ENCODE results near the gene JAZF1.

DNA sequence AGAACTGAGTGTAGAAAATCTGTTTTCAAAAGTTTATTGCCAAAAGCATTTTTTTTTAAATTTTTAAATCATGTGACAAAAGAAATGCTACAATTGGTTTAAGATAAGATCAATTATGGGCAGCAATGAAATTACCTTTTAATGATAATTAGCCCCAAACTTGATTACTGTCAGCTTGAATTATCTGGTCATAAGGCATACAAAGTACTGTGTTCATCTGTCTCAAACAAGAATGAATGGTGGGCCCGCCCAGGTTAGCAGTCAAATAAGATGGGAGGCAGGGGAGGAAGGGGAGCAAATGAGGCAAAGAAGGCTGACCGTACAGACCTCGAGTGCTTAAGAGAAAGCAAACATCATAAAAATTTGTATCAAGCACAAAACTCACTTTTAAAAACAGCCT lies 68.1 kb downstream of the JAZF1 start:
- TF ChIP-seq, protein P1, sequence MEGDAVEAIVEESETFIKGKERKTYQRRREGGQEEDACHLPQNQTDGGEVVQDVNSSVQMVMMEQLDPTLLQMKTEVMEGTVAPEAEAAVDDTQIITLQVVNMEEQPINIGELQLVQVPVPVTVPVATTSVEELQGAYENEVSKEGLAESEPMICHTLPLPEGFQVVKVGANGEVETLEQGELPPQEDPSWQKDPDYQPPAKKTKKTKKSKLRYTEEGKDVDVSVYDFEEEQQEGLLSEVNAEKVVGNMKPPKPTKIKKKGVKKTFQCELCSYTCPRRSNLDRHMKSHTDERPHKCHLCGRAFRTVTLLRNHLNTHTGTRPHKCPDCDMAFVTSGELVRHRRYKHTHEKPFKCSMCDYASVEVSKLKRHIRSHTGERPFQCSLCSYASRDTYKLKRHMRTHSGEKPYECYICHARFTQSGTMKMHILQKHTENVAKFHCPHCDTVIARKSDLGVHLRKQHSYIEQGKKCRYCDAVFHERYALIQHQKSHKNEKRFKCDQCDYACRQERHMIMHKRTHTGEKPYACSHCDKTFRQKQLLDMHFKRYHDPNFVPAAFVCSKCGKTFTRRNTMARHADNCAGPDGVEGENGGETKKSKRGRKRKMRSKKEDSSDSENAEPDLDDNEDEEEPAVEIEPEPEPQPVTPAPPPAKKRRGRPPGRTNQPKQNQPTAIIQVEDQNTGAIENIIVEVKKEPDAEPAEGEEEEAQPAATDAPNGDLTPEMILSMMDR (IDR thresholded peaks at IDR 0.05; ENCODE audit: insufficient read depth, low read length), result no peak
- TF ChIP-seq, protein P2, sequence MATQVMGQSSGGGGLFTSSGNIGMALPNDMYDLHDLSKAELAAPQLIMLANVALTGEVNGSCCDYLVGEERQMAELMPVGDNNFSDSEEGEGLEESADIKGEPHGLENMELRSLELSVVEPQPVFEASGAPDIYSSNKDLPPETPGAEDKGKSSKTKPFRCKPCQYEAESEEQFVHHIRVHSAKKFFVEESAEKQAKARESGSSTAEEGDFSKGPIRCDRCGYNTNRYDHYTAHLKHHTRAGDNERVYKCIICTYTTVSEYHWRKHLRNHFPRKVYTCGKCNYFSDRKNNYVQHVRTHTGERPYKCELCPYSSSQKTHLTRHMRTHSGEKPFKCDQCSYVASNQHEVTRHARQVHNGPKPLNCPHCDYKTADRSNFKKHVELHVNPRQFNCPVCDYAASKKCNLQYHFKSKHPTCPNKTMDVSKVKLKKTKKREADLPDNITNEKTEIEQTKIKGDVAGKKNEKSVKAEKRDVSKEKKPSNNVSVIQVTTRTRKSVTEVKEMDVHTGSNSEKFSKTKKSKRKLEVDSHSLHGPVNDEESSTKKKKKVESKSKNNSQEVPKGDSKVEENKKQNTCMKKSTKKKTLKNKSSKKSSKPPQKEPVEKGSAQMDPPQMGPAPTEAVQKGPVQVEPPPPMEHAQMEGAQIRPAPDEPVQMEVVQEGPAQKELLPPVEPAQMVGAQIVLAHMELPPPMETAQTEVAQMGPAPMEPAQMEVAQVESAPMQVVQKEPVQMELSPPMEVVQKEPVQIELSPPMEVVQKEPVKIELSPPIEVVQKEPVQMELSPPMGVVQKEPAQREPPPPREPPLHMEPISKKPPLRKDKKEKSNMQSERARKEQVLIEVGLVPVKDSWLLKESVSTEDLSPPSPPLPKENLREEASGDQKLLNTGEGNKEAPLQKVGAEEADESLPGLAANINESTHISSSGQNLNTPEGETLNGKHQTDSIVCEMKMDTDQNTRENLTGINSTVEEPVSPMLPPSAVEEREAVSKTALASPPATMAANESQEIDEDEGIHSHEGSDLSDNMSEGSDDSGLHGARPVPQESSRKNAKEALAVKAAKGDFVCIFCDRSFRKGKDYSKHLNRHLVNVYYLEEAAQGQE (IDR thresholded peaks at IDR 0.05; ENCODE audit: insufficient replicate concordance, low read depth), result no peak
- no peak for TF ChIP-seq SPI1 (IDR thresholded peaks at IDR 0.05; ENCODE audit: borderline replicate concordance, low read depth)

Measured in HL-60 (cell line).